ENCODE measurements around the gene LDB3.

Gene LDB3

DNA sequence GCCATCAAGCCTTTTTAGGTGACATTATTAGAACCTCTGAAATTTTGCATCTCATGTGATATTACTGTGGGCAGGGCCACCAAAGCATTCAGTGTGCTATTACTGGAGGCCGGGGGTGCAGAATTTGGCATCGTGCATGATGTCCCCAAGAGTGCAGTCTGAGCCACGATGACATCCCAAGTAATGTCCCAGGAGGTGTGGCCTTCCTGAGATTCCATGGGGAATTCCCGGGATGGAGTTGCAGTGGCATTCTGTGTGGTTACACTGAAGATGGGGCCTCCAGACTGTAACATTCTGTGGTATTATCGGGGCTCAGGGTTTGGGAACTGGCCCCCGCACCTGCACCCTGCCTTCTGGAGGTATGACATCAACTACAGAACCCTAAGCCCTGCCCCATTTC, 9.1 kb downstream of the LDB3 start:
- no peak overlapping the region for H3K4me2 ChIP-seq (ENCODE audit: low read length)
- H3K27me3 ChIP-seq (ENCODE audit: control insufficient read depth, insufficient read depth, low read length), result no peaks in the 10 kb centered on the region
- no peaks in the 10 kb centered on the region for H3K9me3 ChIP-seq (ENCODE audit: control insufficient read depth, low read length)
- no peaks in the 10 kb centered on the region for H3K4me1 ChIP-seq
- H2AFZ ChIP-seq, result no peak overlapping the region
- no peaks in the 10 kb centered on the region for H3K36me3 ChIP-seq (ENCODE audit: control insufficient read depth, insufficient read depth, low read length)
- TF ChIP-seq, protein P1, sequence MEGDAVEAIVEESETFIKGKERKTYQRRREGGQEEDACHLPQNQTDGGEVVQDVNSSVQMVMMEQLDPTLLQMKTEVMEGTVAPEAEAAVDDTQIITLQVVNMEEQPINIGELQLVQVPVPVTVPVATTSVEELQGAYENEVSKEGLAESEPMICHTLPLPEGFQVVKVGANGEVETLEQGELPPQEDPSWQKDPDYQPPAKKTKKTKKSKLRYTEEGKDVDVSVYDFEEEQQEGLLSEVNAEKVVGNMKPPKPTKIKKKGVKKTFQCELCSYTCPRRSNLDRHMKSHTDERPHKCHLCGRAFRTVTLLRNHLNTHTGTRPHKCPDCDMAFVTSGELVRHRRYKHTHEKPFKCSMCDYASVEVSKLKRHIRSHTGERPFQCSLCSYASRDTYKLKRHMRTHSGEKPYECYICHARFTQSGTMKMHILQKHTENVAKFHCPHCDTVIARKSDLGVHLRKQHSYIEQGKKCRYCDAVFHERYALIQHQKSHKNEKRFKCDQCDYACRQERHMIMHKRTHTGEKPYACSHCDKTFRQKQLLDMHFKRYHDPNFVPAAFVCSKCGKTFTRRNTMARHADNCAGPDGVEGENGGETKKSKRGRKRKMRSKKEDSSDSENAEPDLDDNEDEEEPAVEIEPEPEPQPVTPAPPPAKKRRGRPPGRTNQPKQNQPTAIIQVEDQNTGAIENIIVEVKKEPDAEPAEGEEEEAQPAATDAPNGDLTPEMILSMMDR (IDR thresholded peaks at IDR 0.05), result no peak
- H3K9ac ChIP-seq, result no peak overlapping the region
- no peak overlapping the region for H3K4me3 ChIP-seq (ENCODE audit: low read depth, low read length)
- H3K79me2 ChIP-seq, result no peaks in the 10 kb centered on the region
- H3K27ac ChIP-seq, result no peak overlapping the region

GRCh38 chr10:86678999-86679792, 10.9 kb downstream of the LDB3 start:
- Histone ChIP-seq H3K27ac (no peak overlapping the region), H3K36me3 (ENCODE audit: control insufficient read depth, insufficient read depth, low read length) (no peaks in the 10 kb centered on the region), H3K27me3 (ENCODE audit: control insufficient read depth, insufficient read depth, low read length) (no peaks in the 10 kb centered on the region), H3K4me2 (ENCODE audit: low read length) (no peak overlapping the region), H3K4me1 (no peaks in the 10 kb centered on the region), H2AFZ (no peak overlapping the region), H3K9ac (no peak overlapping the region), H3K79me2 (no peaks in the 10 kb centered on the region), H3K9me3 (ENCODE audit: control insufficient read depth, low read length) (no peaks in the 10 kb centered on the region), H3K4me3 (ENCODE audit: low read depth, low read length) (no peak overlapping the region)
- TF ChIP-seq, protein P1 (IDR thresholded peaks at IDR 0.05), result no peak

GRCh38 chr10:86681047-86681446, 12.7 kb downstream of the LDB3 start:
- Histone ChIP-seq H3K36me3 (ENCODE audit: control insufficient read depth, insufficient read depth, low read length) (no peaks in the 10 kb centered on the region), H3K9ac (no peak overlapping the region), H3K9me3 (ENCODE audit: control insufficient read depth, low read length) (no peaks in the 10 kb centered on the region), H3K79me2 (no peaks in the 10 kb centered on the region), H3K4me1 (no peaks in the 10 kb centered on the region), H3K27me3 (ENCODE audit: control insufficient read depth, insufficient read depth, low read length) (no peaks in the 10 kb centered on the region), H2AFZ (no peak overlapping the region), H3K4me3 (ENCODE audit: low read depth, low read length) (no peak overlapping the region), H3K4me2 (ENCODE audit: low read length) (no peak overlapping the region), H3K27ac (no peak overlapping the region)
- TF ChIP-seq, protein P1 (IDR thresholded peaks at IDR 0.05), result no peak

- Histone ChIP-seq H3K27ac (no peak overlapping the region), H3K4me2 (ENCODE audit: low read length) (no peak overlapping the region), H3K9me3 (ENCODE audit: control insufficient read depth, low read length) (no peaks in the 10 kb centered on the region), H3K9ac (no peak overlapping the region), H2AFZ (no peak overlapping the region), H3K4me3 (ENCODE audit: low read depth, low read length) (no peak overlapping the region), H3K79me2 (no peaks in the 10 kb centered on the region), H3K4me1 (no peaks in the 10 kb centered on the region), H3K36me3 (ENCODE audit: control insufficient read depth, insufficient read depth, low read length) (no peaks in the 10 kb centered on the region), H3K27me3 (ENCODE audit: control insufficient read depth, insufficient read depth, low read length) (no peaks in the 10 kb centered on the region)
- TF ChIP-seq, protein P1 (IDR thresholded peaks at IDR 0.05), result no peak
Measured at GRCh38 chr10:86681722-86682386, 13.5 kb downstream of the LDB3 start.
